Stimulated activated CD4-positive, alpha-beta T cell treated with anti-CD3 and anti-CD28 coated beads, Interleukin-4, amount 100 ng/mL, for 1 hour (primary cell): ENCODE results near the gene CLCF1.
A peak's percentile ranks its signal among the peaks of the same experiment; 100 is the strongest.

Source experiments
- DNase-seq: peaks from one replicate; pipeline ENCODE4 v3.0.0-alpha.2; 2020

CLCF1 gene

GRCh38 chr11:67372993-67373647 lies at the start of gene CLCF1:
Gene CLCF1 (minus strand): TSS chr11:67373598. CDS start chr11:67373539, 59 bp downstream.
- DNase-seq: peak; percentile 23

DNA sequence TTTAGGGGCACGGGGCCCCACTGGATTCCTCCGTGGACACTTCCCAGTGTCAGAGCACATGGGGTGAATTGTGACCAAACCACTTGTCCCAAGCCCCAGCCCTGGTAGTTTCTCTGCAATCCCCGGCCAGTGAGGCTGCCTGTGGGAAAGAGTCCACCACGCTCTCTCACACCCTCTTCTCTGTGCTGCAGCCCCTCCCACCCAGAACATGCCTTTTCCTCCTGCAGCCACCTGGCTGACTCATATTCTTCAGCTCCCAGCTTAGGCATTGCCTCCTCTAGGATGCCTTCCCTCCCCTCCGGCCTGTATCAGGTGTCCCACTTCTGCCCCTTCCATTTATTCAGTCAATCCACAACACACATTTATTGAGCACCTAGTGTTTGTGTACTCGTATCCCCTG lies 49.5 kb upstream of the CLCF1 start:
- no peak for DNase-seq

DNA sequence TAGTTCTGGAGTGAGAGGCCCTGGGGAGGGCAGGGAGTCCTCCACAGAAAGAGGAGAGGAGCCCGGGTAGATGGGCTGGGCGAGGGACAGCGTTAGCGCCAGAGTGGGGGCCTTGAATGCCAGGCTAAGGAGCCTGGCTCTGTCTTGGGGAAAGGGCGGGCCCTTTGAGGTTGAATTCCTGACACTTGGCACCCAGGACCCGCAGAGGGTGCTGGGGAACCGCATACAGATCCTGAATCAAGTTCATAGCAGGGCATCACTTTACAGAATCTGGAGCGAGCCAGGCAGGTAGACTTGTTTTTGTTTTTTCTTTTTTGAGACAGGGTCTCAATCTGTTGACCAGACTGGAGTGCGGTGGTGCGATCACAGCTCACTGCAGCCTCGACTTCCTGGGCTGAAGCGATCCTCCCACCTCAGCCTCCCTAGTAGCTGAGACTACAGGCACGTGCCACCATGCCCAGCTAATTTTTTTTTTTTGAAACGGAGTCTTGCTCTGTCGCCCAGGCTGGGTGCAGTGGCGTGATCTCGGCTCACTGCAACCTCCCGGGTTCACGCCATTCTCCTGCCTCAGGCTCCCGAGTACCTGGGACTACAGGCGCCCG lies 48.1 kb upstream of the CLCF1 start:
- DNase-seq: no peak

- DNase-seq: peak; percentile 99
These were observed 47.4 kb upstream of the CLCF1 start for GRCh38 chr11:67420646-67421429.

DNA sequence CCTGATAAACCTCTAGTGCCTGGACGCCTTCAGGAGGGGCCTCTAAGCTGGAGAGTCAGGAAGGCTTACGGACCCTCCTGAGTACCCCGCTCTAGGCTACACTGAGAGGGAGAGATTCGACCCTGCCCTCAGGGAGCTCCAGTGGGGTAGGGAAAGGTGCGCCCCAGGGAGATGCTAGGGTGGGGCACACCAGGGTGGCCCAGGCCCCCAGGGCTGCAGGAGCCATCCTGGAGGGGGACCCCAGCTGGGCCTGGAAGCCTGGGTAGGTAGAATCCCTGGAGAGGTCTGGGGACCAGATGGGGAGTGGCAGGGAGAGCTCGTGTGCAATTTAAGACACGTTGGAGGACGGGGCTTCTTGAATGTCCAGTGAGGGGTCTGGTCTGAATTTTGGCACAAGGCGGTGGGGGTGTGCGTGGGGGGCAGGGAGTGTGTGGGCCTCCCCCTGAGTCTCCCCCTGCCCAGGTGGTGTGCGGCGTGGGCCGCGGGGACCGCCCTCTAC lies 46.8 kb upstream of the CLCF1 start:
- DNase-seq: peak; percentile 9

- DNase-seq: no peak
These were observed 46.1 kb upstream of the CLCF1 start for GRCh38 chr11:67419325-67420049.

GRCh38 chr11:67418476-67419281 lies 45.3 kb upstream of the CLCF1 start:
- DNase-seq: peak; percentile 37

DNA sequence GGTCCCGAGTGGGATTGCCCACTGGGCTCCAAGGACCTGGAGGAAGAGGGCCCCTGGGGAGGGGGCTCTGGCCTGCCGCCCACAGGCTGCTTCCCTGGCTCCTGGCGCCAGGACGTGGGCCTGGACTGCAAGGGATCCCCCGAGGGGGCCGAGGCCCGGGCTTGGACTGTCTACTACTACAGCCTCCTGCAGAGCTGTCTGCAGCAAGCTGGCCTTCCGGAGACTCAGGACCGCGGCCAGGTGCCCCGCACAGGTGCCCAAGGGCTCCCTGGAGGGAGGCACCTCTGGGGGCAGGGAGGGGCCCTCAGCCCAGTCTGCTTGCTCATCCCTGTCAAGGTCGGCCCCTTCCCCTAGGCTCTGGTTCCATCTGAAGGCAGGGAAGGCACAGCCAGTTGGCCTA lies 44.0 kb upstream of the CLCF1 start:
- DNase-seq: no peak

GRCh38 chr11:67416416-67417335 lies 43.3 kb upstream of the CLCF1 start:
- DNase-seq: peak; percentile 65

DNA sequence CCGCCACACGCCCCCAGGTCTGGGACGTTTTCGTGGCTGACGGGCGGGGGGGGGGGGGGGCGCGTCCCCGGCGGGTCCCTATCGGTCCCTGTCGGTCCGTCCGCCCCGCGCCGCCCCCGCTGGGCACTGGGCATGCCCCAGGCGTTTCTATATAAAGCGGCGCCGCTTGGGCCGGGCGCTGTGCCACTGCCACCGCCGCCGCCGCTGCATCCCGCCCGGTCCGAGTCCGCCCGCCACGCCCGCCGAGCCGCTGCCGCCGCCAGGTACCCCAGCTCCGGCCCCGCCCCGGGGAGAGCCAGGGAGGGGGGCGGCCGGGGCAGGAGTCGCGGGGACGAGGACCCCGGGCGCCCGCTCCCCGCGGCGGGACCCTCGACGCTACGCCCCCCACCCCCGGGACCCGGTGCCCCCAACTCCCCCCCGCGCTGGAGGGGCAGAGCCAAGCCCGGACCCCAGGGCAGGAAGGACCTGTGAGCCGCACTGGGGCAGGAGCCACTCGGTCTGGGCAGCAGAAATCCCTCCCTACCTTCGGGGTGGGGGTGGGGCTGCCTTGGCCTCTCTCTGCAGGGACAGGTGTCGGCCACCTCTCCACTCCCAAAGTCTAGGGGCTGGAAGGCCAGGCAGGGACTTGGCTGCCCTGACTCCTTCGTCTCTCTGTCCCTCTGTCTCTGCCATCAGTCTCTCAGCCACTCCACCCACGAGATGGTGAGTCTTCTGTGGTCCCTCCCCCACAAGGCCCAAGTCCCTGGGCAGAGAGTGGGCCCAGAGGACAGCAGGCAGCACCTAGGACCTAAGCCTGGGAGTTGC lies 42.3 kb upstream of the CLCF1 start, which contains the start of gene CARNS1:
Gene CARNS1, plus strand, starts transcription at position 178 of the 804 bp plus-strand sequence. Its CDS starts 522 bp downstream, at position 700.
- peak; percentile 16 for DNase-seq

DNA sequence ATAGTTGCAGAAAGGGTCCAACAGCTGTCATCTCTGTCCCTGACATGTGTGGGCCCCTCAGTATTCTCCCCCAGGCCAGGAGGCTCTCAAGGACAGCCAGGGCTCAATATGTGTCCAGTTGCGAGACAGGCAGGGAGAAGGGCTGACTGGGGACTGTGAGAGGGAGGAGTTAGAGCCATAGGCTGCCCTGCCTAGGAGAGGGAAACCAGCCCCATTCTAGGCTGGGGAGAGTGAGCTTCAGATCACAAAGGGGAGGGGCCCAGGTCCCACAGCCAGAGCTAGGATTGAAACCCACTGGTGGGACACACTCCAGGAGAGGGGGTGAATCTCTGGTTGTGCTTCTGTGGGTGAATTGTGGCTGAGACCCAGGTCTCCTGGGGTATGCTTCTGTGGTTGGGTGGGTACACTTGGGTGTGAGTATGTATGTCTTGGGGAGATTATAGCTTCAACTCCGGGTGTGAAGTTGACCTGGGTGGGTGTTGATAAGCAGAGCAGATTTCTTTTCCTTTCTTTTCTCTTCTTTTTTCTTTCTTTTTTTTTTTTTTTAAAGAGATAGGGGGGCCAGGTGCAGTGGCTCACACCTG lies 40.0 kb upstream of the CLCF1 start:
- no peak for DNase-seq

- DNase-seq: no peak
These were observed 39.2 kb upstream of the CLCF1 start for GRCh38 chr11:67412495-67413179.

DNA sequence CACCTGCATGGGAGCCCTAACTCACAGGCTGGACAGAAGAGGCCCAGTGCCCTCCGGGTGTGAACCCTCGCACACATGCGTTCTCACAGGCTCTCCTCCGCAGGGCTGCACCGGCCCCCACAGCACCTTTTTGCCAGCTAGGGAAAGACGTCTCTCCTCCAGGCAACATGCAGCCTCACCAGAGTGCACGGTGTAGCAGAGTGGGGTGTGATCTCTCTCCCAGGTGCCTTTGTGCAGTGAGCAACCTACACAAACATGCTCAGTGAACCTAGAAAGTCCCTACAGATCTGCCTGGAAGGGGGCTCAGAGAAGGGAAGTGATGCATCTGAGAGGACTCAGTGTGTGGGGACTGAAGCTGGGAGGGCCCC lies 38.4 kb upstream of the CLCF1 start:
- no peak for DNase-seq

GRCh38 chr11:67410984-67411784 lies 37.8 kb upstream of the CLCF1 start:
- no peak for DNase-seq

DNA sequence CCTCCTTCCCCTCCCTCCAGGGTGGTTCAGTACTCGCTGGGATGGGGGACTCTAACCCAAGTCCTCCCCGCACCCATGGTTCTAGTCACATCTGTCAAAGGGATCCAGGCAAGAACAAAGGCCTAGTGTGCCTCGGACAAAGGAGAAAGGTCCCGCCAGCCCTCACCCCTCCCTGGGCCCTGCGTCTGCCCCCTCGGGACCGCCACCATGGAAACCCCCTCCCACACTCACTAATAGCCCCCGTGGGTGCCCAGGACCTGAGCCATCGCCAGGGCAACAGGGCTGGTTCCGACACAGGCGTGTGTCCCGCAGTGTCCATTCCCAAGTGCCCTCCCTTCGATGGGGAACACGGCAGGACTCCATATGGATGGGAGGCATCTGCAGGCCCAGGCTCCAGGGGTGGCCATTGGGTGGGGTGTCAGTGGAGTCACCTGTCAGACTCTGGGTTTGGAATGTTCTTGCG lies 37.0 kb upstream of the CLCF1 start:
- DNase-seq: no peak

DNA sequence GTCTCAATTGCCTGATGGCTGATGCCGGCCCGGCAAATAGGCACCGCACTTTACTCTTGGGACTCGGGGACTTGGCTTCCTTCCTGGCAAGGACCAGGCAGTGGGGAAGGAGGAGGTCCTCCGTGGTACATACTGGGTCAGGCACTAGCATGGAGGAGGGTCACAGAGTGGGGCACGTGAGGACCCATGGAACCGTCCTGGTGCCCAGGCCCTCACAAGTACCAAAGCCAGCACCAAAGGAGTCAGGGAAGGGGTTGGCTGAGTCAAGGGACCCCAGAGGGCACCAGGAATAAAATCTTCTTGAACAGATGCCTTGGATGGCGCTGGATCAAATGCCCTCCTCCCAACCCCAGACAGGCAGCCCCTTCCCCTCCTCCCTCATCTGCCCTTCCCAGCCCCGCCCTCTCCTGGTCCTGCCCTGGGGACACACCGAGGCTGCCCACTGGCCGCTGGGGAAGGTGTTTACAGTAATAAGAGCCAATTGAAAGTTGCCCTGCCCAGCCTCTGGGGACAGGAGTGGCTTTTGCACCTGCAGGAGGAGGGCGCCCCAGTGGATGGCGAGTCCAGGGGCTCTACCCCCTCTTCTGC lies 36.5 kb upstream of the CLCF1 start:
- no peak for DNase-seq

DNA sequence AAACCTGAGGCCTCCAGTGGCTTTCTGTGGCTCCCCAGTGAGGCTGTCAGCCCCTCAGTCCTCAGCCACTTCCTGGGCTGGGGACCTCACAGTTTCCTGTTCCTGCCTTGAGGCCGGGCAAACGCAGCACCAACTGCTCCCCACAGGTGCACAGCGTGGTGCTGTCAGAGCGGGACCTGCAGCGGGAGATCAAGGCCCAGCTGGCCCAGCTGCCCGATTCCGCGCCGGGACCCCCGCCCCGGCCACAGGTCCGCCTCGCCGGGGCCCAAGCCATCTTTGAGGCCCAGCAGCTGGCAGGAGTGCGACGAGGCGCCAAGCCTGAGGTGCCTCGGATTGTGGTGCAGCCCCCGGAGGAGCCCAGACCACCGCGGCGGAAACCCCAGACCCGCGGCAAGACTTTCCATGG lies 35.9 kb upstream of the CLCF1 start:
- DNase-seq: peak; percentile 53
